ENCODE data around the gene SIRT6.
"Not testable (repeated sequence)": the region's sequence is repeated elsewhere in the genome, so short reads cannot be mapped to it uniquely, and the experiment has no call there.

The SIRT6 gene

DNA sequence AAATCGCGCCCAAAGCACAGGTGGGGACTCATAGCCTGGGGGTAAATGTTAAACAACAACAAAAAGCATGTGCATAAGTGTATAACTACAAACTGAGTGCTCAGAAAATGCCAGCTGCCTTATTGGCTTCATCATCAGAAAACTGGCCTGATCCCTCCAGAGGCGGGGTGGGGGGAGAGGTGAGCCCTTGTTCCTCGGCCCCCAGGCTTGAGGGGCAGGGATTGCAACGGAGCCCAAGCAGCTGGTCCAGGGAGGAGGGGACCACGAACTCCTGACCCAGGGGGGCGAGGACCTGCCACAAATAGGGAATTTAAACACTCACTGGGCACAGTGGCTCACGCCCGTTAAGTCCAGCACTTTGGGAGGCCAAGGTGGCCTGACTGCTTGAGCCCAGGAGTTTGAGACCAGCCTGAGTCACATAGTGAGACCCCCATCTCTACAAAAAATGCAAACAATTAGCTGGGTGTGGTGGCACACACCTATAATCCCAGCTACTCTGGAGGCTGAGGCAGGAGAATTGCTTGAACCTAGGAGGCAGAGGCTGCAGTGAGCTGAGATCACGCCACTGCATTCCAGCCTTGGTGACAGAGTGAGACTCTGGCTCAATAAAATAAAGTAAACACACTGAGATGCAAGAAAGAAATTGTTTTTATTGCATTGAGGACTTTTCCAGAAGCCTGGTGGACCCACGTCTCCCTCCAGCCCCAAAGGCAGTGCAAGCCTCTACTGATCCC, 8.7 kb downstream of the SIRT6 start:
- peak; percentile 40 for DNase-seq

DNA sequence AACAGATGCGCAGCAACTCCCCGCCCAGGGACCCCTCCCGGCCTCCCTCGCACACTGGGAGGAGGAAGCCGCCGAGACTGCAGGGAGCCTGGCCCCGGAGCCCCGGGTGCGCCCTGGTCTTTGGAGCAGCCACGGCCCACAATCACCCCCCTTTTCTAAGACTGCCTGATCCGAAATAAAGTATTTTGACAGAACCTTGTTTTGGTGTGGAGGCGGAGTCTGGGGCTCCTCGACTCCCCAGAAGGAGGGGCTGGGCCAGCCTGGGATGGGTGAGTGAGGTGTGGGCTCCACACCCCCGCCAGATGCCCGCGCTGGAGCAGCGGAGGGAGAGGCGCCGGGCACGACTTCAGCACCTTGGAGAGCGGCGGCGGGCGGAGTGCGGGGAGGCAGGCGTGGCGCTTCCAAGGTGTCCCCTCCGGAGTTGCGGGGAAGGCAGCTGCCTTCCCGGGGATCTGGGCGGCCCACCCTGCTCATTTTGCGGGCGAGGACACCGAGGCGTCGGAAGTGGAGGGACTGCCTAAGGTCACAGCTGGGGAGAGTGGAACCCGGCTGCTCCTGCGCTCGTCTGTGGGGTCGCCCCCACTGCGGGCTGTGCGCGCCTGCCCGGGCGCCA, 9.4 kb downstream of the SIRT6 start:
- peak; percentile 89 for DNase-seq

DNA sequence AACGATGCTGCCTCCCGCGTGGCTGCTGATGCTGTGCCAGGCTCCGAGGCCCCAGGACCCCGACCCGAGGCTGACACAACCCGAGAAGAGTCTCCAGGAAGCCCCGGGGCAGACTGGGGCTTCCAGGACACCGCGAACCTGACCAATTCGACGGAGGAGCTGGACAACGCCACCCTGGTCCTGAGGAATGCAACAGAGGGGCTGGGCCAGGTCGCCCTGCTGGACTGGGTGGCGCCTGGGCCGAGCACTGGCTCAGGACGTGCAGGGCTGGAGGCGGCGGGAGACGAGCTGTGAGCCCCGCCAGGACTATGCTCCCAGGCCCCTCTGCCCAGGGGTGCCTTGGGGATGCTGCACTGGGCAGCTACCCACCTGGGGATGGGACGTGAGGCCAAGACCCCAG, 10.7 kb downstream of the SIRT6 start:
- peak; percentile 57 for DNase-seq

DNA sequence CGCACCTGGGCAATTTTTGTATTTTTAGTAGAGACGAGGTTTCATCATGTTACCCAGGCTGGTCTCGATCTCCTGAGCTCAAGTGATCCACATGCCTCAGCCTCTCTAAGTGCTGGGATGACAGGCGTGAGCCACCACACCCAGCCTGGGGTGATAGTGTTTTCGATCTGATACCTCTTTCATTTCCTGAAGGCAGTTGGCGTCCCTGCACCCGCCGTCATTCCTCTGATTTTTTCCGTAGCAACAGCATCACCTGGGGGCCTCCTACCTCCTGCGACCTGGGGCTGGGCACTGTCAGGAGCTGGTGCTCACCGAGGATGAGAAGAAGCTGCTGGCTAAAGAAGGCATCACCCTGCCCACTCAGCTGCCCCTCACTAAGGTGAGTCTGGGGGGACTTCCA, 18.1 kb downstream of the SIRT6 start:
- no peak for DNase-seq

DNA sequence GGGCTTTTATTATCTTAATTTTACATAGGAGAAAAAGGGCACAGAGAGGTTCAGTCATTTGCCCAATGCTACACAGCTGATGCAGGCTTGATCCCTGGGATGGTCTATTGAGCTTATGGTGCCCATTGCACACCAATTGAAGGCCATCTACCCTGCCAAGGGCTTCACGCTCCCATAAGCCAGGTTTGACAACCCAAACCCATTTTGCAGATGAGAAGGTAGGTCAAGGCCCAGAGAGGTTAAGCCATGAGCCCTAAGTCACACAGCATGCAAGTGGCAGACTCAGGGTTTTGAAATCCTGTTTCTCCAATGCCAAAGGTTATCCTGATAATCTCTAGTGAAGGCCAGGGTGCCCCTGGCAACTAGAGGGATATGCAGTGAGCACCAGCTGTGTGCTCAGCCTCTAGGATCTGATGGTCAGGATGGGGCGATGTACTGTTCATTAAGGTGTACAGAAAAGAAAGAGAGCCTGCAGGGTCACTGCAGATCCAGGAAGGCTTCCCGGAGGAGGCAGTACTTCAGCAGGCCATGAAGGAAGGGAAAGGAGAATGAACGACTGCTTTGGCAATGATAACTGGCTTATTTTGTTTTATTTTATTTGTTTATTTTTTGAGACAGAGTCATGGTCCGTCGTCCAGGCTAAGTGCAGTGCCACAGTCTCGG, 20.8 kb downstream of the SIRT6 start:
- DNase-seq = no peak

DNA sequence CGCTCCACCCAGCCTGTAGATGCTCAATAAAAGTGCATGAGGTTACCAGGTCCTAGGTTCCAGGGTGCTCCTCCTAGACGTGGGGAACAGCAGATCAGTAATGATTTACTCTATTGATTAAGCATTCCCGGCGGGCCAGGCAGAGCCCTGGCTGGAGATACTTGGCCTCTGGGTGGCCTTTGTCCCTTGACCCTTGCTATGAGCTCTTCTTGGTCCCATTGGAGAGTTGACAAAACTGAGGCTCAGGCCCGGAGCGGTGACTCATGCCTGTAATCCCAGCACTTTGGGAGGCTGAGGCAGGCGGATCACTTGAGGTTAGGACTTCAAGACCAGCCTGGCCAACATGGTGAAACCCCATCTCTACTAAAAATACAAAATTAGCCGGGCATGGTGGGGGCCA, 24.4 kb downstream of the SIRT6 start:
- DNase-seq = not testable (repeated sequence)

DNA sequence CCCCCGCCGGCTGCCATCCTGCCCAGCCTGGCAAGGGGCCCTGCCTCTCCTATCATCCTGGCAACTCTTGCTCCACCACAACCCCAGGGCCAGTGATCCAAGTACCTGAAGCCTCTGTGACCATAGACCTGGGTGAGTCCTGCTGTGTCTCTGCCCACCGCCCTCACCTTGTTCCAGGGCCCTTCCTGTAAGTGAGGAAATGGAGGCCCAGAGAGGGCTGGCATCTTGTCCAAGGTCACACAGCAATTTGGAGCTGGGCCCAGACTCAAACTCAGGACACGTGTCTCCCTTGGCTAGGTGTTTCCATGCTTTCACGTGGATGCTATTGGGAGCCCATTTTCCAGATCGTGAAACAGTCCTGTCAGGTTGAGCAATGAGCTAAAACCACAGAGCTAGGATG, 25.2 kb downstream of the SIRT6 start:
- DNase-seq = no peak

DNA sequence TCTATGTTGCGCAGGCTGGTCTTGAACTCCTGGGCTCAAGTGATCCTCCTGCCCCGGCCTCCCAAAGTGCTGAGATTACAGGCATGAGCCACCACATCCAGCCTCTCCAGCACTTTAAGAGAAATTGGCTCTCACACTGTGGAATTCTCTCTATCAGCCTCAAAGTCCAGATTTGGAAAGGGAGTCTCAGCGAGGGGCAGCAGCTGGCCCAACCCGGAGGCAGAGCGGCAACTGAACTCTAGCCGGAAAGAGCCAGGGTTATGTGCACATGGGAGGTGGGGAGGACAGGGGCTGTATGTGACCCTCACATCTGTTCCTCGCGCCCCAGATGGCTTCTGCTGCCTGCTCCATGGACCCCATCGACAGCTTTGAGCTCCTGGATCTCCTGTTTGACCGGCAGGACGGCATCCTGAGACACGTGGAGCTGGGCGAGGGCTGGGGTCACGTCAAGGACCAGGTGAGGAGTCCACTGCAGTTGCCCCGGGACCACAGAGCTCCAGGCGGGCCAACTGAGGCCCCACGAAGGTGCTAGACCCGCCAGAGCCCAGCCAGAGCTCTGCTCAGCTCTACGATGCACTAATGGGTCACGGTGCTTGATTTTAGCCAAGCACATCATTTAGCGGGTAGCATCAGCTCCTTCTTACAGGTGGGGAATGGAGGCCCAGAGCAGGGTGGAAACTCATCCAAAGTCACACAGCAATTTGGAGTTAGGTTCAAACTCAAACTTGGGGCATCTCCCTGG, 27.6 kb downstream of the SIRT6 start:
- no peak for DNase-seq

DNA sequence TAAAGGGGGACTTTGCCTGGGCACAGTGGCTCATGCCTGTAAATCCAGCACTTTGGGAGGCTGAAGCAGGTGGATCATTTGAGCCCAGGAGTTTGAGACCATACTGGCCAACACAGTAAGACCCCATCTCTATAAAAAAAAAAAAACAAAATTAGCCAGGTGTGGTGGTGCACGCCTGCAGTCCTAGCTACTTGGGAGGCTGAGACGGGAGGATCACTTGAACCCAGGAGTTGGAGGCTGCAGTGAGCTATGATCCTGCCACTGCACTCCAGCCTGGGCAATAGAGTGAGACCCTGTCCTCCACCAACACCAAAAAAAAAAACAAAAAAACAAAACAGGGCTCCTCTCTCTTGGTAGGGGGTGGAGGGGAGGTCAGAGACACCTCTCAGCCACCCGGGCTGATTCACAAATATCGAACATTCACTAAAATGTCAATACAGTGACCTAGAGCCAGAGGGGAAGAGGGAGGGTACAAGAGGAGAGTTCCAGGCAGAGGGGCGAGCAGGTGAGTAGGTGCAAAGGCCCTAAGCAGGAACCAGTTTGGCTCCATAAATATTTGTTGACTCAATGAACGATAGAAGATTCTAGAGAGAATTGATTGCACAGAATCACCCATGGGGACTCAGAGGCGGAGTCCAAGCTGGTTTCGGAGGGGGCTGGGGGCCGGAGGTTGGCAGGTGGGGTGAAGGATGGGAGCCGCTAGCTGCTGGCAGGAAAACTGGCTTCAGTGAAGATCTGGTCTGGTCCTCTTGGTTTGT, 29.9 kb downstream of the SIRT6 start:
- no peak for DNase-seq

DNA sequence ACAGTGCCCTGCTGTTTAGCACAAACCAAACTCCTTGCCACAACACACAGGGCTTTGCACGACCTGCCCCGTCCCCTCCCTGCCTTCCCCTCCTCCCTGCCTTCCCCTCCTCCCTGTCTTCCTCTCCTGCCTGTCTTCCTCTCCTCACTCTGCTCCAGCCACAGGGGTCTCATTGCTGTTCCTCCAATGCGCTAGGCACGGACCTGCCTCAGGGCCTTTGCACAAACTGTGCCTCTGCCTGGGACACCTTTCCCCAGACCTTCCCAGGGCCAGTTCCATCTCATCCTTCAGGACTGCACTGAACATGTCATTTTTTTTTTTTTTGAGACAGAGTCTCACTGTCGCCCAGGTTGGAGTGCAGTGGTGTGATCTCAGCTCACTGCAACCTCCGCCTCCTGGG, 30.7 kb downstream of the SIRT6 start:
- DNase-seq = no peak

DNA sequence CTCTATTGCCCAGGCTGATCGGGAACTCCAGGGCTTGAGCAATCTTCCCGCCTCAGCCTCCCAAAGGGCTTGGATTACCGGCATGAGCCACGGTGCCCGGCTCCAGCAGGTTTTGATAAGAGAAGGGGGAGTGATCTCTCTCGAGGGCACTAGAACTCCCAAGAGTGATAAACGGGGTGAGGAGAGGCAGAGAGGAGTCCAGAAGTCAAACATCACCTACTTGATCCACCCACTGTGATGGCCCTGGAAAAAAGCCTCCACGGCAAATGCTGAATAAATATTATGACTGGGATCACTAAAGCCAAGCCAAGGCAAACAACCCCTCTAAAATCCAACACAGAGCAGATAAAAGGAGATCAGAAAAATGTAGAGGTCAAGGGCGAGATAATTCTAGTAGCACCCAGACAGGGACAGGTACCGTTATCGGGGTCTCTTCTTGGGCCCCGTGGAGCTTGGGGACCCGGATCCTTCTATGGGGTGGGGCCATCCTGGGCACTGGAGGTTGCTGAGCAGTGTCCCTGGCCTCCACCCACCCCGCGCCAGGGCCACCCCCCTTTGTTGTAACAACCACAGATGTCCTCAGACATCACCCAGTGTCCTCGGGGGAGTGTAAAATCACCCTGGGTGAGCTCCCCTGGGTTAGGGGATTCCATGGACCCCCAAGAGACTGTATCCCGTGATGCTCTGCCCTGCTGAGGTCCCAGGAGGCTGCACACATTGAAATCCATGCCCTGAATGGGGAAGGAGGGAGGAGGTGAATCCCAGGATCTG, 32.7 kb downstream of the SIRT6 start:
- no peak for DNase-seq

DNA sequence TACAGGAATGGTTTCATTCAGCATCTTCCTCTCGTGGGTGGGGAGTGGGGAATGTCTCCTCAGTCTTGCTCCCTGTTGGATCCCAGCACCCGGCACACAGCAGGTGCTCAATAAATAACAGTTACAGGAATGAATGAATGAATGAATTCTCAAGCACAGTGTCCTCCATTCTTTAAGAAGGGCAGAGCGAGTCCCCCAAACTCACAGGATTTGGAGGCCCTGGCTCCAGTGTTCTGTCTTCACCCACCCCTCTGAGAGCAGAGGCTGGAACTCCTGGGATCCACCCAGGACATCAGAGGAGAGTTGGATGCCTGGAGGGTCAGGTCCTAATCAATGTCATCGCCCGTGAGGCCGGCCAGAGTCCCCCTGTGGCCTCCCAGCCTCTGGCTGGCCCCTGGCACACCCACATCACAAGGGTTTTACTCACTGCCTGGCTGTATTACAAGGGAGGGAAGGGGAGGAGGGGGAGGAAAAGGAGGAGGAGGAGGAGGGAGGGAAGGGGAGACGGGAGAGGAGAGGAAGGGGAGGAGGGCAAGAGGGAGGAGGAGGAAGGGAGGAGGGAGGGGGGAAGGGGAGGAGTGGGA, 37.6 kb downstream of the SIRT6 start:
- peak; percentile 72 for DNase-seq

DNA sequence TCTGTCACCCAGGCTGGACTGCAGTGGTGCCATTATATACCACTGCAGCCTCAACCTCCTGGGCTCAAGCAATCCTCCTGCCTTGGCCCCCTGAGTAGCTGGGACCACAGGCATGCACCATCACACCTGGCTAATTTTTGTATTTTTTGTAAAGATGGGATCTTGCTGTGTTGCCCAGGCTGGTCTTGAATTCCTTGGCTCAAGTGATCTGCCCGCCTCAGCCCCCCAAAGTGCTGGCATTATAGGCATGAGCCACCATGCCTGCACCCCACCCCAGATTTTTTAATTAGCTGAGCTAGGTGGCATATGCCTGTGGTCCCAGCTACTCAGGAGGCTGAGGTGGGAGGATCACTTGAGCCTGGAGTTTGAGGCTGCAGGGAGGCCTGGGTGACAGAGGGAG, 39.4 kb downstream of the SIRT6 start:
- not testable (repeated sequence) for DNase-seq

DNA sequence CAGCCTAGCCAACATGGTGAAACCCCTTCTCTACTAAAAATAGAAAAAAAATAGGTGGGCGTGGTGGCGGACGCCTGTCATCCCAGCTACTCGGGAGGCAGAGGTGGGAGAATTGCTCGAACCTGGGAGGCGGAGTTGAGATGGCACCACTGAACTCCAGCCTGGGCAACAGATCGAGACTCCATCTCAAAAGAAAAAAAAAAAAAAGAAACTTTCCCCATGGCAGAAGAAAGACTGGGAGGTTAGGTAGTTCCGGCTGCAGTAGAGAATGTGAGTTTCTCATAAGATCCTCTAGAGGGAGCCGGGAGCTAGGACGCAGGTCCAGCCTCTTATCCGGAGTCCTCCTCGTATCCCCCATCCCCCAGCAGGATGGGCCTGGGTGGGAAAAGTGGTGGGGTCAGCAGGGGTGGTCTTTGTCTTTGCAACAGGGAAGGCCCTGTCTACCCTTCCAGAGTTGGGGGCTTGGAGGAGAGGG, 42.1 kb downstream of the SIRT6 start:
- peak; percentile 73 for DNase-seq

DNA sequence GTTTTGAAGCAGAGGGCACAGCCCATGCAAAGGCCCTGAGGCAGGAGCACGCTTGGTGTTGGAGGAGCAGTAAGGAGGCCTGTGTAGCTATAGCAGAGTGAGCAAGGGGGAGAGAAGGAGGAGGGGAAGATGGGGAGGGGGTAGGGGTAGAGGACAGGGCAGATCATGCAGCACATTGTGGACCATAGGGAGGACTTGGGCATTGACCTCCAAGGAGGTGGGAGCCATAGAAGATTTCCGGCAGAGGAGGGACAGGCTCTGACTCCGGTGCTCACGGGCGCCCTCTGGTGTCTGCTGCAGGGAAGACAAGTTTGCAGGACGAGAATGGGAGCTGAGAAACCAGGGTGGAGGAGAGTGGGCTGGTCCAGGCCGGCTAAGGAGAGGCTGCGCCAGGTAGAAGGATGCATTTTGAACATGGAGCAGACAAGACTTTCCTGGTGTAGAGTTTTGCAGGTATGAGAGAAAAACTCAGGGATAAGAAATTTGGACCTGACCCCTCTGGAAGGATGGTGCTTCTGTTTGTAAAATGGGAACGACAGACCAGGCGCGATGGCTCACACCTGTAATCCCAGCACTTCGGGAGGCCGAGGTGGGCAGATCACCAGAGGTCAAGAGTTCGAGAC, 42.6 kb downstream of the SIRT6 start:
- DNase-seq = peak; percentile 88

DNA sequence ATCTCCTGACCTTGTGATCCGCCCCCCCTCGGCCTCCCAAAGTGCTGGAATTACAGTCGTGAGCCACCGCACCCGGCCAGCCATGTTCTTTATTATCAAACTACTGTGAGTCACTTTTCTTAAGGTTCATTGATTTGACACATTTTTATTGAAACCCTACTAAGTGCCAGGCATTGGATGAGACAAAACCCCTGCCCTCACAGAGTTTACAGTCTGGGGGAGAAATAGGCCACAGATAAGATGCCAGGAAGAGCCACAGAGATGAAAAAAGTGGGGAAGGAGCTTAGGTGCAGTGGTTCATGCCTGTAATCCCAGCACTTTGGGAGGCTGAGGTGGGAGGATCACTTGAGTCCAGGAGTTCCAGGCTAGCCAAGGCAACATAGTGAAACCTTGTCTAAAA, 43.9 kb downstream of the SIRT6 start:
- no peak for DNase-seq

DNA sequence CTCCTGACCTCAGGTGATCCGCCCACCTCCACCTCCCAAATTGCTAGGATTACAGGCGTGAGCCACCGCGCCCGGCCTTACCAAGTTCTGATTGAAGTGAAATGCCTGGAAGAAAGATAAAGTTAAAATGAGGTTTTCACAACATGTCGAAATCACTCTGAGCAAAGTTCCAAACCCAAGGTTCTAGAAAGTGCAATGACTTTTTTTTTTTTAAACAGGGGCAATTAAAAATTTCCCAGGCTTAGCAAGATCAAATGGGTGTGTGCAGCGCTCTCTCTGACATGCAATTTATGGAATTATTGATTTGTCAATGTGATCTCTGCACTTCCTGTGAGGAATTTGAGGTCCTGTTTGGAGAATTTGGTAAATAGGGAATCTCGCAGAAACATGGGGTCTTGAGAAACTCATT, 45.7 kb downstream of the SIRT6 start:
- no peak for DNase-seq

DNA sequence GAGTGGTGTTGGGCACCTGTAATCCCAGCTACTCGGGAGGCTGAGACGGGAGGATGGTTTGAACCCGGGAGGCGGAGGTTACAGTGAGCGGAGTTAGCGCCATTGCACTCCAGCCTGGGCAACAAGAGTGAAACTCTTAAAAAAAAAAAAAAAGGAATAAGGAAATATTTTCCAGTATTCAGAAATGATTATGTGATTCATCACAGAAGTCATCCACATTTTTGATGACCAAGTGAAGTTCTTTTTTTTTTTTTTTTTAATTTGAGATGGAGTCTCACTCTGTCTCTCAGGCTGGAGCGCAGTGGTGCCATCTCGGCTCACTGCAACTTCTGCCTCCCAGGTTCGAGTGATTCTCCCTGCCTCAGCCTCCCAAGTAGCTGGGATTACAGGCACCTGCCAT, 47.0 kb downstream of the SIRT6 start:
- not testable (repeated sequence) for DNase-seq

DNA sequence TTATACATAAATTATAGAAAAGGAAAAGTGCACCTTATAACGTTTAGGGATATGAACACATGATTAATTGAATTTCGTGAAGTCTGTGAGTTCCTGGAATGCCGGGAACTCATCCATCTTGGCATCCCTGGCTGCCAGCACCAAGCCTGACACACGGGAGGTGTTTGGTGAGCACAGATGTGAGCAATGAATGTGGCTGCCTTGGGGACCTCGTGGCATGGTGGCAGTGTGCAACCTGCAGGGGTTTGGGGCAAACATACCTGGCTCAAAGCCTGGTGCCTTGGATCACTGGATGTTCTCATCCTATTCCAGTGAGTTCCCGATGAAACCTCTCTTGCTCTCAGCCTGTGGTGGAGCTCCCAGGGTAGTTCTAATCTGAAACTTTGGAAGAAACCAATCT, 48.0 kb downstream of the SIRT6 start:
- no peak for DNase-seq

DNA sequence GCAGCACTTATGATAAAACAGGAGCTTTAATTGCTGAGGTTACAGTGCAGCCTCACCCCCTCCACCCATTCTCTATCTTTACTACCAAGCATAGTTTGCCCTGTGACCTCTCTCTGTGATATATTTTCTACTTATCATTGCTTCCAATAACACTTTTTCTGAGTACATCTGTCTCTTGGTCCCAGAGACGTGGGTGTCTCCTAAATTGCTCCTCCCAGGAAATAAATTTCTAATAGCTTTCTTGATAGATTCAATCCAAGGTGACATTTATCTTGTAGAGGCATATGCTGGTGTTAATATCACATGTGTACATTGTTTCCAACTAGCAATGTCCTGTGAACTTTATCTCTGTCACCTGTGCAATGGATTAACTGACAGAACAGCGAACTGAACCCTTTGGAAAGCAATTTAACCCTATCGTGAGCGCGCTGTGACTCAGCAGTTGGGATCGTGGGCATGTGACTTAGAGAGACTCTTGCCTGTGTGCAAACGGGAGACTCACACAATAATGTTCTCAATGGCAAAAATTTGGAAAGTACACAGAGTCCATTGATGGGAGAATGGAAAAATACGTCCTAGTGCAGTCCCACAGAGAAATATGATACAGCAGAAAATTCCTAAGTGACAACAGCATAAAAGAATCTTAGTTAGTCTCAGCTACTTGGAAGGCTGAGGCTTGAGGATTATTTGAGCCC, 51.5 kb downstream of the SIRT6 start:
- DNase-seq = peak; percentile 63

Data from islet precursor cell (in vitro differentiated cells).